Stimulated activated CD4-positive, alpha-beta T cell treated with anti-CD3 and anti-CD28 coated beads, Interleukin-12 subunit alpha, Interleukin-12 subunit beta, amount 100 ng/mL, for 48 hours (primary cell): ENCODE measurements around the gene JMJD6.
"Not testable (repeated sequence)": the region's sequence is repeated elsewhere in the genome, so short reads cannot be mapped to it uniquely, and the experiment has no call there.

Source experiments
- DNase-seq, 3 donors: peaks; one replicate each; pipeline ENCODE4 v3.0.0-alpha.2; 2020; ENCODE audit warnings: low read depth in 2 of 3, low spot score in 1 of 3

Gene JMJD6

GRCh38 chr17:76737082-76737675, 10.8 kb upstream of the JMJD6 start, which contains the start of gene SRSF2:
SRSF2 (minus strand) TSS chr17:76737331; CDS start chr17:76737160, 171 bp downstream.
- peak; percentile 95 to 98 (median 97) for DNase-seq

DNA sequence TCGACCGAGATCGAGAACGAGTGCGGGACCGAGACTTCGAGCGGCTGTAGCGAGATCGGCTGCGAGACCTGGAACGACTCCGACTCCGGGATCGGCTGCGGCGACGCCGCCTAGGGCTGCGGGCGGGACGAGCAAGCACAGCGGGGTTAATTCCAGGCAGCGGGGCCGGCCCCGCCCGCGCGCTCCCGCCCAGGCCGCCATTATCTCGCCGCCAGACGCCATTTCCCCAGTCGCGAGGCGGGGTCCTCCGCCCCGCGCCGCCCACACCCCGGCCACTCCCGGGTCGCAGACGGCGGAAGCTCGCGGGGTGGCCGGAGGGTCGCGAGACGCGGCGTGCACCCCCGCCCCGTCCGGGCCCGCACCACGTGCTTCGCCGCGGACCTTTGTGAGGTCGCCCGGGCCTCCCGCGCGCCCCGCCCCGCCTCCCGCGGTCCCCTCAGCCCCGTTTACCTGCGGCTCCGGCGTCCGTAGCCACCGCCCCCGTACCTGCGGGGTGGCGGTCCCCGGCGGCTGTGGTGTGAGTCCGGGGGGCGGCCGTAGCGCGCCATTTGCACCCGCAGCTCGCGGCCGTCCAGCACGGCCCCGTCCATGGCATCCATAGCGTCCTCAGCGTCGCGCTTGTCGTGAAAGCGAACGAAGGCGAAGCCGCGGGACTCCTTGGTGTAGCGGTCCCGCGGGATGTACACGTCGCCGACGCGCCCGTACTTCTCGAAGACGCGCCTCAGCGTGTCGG, 10.1 kb upstream of the JMJD6 start:
- DNase-seq, result peak in 2 of 3 donors; percentile 47 to 50

GRCh38 chr17:76735586-76736348, 9.4 kb upstream of the JMJD6 start:
- DNase-seq, result no peak

GRCh38 chr17:76735006-76735405, 8.6 kb upstream of the JMJD6 start:
- DNase-seq, result no peak

DNA sequence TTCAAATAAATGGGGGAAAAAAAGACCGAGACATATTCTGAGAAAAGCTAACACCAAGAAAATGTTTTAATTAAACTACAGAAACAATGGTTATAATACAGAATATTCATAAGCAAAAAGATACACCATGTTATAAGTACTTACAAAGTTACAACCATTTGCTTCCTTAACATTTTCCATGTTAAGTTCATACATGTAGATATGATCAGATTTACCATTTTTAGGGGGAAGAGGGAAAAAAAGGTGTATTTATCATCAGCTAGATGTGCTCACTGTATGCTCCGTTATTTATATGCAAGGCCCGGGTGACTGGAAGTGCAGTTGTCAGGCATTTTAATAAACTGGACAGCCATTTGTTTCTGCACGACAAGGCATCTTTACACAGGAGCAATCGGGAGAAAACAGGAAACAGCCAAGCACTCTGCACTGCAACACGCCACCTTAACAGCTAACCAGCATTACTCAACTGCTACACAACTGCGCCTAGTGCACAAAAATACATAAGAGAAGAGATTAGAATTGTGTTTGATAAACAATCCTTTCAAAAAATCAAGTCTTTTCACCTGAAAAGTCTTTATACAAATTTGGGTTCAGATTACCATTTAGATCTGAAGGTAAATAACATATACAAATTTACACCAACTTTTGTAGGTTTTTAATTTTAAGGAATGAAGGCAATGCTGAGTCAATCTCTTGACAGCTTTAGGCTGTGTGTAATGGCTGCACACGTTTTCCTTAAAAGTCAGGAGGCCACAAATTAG, 7.9 kb upstream of the JMJD6 start:
- DNase-seq, result no peak

DNA sequence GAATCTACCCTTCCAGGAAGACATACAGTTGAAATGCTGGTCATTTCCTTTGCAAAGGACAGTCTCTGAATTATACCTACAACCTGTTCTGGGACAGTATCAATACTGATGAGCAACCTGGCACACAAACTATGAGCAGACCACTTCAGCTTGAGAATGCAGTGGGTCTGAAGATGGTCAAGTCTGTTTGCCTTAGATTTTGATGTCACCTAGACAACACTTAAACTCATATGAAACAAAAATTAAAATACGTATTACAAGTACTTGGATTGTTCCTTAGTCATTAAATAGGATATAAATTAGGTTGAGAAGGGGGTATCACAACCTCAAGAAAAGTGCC, 7.2 kb upstream of the JMJD6 start:
- no peak for DNase-seq

GRCh38 chr17:76732734-76733617, 6.6 kb upstream of the JMJD6 start:
- no peak for DNase-seq

GRCh38 chr17:76731800-76732733, 5.7 kb upstream of the JMJD6 start:
- DNase-seq, result not testable (repeated sequence)

DNA sequence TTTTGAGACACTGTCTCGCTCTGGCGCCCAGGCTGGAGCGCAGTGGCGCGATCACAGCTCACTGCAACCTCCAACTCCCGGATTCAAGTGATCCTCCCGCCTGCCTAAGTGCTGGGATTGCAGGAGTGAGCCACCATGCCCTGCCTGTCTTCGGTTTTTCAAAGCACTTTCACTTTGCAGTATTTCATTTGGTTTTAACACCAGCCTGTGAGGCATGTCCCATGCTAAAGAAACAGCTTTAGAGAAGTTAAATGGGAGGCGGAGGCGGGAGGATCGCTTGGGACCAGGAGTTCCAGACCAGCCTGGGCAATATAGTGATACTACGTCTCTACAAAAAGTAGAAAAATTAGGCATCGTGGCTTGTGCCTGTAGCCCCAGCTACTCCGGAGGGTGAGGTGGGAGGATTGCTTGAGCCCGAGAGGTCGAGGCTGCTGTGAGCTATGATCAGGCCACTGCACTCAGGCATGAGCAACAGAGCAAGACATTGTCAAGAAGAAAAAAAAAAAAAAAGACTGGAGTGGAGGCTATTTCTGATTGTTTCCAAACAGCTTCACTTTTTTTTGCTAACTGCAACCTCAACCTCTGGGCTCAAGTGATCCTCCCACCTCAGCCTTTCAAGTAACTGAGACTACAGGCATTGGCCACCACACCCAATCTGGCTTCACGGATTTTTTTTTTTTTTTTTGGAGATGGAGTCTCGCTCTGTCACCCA, 1.5 kb upstream of the JMJD6 start:
- no peak for DNase-seq

GRCh38 chr17:76726776-76727718, 641 bp upstream of the JMJD6 start, which contains the start of gene METTL23:
METTL23 (plus strand) TSS chr17:76726839; CDS start chr17:76729711, 2,872 bp downstream.
- peak; percentile 59 to 73 (median 67) for DNase-seq

DNA sequence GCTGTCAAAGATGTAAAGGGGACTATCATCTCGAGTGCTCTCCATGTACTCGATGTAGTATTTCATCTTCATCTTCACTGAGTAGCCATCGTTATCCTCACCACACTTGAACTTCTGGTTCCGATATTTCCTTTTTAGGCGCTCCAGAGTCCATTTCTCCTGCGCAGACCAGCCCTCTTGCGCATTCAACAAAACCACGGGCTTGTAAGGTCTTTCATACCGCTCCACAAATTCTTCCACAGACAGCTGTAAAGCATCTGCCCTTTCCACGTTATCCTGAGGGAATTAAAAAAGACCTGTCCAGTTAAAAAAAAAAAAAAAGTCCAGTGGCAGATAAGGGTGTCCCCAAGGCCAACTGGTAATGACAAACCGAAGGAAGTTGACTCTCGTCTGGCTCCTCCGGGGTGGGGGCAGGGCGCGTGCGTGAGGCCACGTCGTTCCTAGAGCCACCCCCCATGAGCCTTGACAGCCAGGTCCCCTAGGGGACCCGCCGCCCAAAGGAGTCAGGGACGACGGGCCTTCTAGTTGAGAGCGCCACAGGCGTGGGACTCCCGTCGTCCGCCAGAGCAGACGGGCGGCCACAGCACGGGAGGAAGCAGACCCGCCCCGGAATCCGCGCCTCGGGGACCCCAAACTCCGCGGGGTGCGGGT, 701 bp downstream of the JMJD6 start:
- DNase-seq, result peak; percentile 53 to 71 (median 66)

- no peak for DNase-seq
Observed at GRCh38 chr17:76723812-76724211, 2.6 kb downstream of the JMJD6 start.

GRCh38 chr17:76722977-76723376, 3.4 kb downstream of the JMJD6 start:
- not testable (repeated sequence) for DNase-seq

DNA sequence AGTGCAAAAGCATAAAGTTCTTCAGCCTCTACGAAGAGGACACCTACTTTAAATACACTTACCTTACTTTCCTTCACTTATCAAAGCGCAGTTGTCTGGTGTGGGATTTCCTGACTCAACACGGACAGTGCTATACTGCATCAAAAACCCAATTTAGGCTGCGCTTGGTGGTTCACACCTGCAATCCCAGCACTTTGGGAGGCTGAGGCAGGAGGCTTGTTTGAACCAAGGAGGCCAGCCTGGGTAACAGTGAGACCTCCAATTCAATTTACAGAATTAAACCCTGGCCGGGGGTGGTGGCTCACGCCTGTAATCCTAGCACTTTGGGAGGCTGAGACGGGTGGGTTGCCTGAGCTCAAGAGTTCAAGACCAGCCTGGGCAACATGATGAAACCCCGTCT, 4.1 kb downstream of the JMJD6 start:
- DNase-seq, result no peak

- no peak for DNase-seq
Observed at GRCh38 chr17:76721463-76721862, 4.9 kb downstream of the JMJD6 start.

DNA sequence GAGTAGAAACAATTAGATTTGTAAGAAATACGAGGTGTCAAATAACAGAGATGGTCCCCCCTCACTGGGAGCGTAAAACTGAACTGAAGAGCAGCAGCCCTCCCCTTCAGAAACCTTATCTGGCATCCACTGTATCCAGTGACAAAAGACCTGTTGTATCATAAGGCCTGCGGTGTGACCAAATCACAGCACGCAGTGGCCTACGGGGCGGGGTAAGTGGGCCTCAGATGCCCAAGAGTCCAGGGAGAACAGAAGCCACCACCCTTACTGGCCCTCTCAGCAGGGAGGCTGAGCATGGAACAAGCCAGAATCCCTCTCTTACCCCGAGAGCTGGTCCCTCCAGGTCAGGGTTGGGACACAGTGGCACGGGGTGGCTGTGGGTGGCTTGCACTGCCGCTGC, 5.5 kb downstream of the JMJD6 start:
- DNase-seq, result no peak

DNA sequence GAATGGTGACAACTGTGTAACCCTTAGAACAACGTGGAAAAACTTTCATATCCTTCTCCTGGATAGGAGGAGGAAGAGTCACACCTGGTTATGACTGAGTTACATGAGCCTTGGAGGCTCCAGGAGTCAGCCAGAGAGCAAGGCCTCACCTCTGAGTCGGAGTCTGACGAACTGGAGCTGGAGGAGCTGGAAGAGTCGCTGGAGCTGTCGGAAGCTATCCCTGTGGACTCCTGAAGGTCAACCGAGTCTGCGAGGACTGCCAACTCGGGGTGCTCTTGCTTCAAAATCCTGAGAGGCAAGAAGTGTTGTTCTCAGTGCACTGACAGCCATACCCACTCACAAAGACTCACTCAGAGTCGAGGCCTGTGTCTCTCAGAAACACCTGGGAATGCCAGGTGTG, 6.2 kb downstream of the JMJD6 start:
- DNase-seq, result no peak
